DMS114 treated with DMSO at 0.1 percent for 48 hours (cell line): ENCODE results near the gene PLXDC2.

Source experiments
- DNase-seq: peaks from one replicate; lab custom pipeline; 2025; ENCODE audit not compliant: unreplicated experiment; lab: John Stamatoyannopoulos, UW

The PLXDC2 gene

DNA sequence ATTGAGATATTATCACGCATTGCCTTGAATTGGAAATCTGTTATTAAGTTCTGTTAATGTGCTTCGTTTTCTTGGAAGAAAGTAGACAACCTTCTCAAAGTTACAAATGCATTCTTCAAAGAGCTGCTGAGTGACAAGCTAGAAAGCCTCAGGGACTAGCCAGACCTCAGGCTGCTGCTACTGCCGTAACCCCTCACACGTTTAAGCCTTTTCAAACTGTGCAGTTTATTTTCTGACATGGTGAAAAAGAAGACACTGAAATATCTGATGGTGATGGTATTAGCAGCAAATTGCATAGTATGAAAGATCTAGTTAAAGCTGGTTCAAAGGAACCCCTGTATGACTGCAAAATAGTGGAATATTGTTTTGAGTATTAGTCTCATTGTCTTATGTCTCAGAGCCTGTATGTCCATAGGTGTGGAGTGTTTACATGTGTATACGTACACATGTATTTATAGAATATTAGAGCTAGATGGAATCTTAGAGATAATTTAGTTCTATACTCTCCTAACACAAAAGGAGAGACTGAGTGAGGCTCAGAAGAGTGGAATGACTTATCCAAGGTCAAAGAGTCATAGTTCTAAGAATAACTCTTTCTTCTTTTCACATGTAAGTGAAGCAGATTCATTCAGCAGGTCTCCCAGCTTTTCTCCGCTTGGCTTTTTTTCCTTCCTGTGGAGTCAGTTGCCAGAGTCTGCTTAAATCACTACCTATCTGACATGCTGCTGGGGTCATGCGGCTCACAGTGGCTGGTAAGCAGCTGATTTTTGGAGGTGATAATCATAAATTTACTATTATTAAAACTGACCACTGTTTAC is 431.9 kb downstream of the PLXDC2 start:
- DNase-seq = no peak

- no peak for DNase-seq
Observed at GRCh38 chr10:20254078-20254477, 437.8 kb downstream of the PLXDC2 start.

- no peak for DNase-seq
Observed at GRCh38 chr10:20254497-20254896, 438.3 kb downstream of the PLXDC2 start.

- no peak for DNase-seq
Observed at GRCh38 chr10:20256969-20257368, 440.7 kb downstream of the PLXDC2 start.

DNA sequence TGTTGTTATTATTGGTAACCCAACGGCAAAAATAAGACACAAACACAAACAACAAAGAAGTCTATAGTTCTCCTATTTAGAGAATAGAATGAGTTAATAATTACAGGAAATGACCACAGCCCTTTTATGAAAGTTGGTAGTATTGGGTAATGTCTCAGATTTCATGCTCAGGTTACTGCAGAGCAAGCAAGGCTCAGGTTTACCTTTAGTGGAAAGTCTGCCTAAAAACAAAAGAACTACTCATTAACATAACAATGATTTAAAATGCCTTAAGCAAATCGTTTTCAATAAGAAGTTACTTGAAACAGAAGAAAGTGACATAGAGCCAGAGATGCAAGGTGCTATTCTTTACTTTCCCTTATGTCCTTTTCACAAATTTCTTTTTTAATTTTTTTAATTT is 441.2 kb downstream of the PLXDC2 start:
- no peak for DNase-seq

DNA sequence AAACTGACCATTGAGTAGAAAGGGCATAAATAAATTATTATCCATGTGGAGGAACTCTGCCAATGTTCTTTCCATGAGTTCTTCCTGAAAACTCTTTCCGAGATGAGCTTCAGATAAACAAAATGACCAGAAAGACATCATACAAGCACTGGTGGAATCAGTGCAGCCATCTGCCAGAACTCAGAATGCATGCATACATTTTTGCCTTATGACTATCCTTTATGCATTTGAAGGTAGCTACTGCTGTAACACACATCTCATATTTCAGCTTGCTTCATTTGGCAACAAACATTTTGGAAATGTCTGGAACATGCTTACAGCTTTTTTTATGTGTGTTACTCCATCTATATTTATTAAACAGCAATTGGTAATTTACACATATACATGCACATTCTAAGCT is 448.9 kb downstream of the PLXDC2 start:
- DNase-seq = no peak

GRCh38 chr10:20267734-20268133 is 451.5 kb downstream of the PLXDC2 start:
- DNase-seq = no peak

DNA sequence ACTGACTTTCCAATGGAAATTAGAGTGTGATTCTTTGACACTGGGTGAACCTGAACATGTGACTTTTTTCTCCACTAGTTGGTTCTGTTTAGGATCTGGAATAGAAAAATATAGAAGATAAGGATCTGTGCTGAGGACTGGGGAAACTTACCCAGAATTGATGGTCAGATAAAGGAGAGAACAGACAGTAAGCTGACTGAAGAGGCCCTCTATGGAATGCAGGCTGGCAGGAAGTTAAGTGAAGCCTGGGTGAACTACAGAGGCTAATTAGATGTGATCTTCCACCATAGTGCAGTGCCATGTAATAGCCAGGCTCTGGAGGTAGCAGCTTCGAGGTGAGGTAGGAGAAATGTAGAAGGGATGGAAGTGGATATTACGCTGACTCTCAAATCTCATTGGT is 455.3 kb downstream of the PLXDC2 start:
- no peak for DNase-seq

GRCh38 chr10:20272608-20273007 is 456.4 kb downstream of the PLXDC2 start:
- no peak for DNase-seq

DNA sequence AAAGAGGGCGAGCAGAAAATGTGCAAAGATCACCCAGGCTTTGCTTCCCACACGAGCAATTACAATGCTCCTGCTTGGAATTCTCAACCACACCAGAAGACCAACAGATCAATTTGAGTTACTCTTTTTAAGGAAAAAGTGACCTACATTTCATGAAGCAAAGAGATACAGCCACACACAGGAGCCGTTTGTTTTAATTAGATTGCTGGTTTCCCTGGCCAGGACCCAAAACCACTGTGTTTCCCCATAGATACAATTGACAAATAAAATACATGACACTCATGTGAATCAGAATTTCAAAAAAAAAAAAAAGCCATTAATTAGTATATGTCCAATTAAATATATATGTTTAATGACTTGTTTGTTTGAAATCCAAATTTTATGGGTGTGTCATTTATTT is 458.3 kb downstream of the PLXDC2 start:
- DNase-seq = no peak

DNA sequence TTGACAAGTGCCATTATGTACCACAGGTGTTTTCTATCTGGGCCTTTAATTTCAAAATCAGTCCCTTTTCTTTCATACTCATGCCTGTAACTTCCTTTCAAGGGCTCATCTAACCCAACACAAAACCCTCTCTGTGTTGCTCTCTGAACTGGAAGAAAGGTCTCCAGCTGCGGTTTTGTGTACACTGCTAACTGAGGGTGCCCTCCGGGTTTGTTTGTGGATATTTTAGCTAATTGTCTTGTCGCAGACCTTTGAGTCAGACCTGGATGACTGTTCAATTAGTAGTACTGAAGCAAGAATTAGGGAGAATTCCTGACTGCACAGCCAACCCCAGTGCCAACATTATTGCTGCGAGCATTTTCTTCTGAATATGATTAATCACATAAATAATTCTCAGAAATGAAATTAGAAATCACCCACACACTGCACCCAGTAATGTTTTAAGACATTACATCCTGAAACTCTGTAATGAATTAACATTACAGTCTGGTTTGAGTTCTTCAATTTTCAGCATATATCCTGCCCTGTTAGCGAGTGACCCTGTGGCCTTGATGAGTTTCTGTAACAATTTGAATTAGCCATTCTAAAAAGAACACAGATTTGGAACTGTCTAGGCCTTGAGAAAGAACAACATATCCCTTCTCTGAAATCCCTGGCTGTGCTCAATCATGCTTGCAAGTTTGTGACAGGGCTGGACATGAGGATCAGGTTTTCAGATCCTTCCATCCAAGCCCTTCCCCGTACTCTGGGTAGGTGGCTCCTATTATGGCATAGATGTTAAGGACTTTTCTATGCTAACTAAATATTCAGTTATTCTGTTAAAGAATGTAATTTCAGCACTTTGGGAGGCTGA is 460.1 kb downstream of the PLXDC2 start:
- no peak for DNase-seq

GRCh38 chr10:20277820-20278219 is 461.6 kb downstream of the PLXDC2 start:
- no peak for DNase-seq

GRCh38 chr10:20281579-20281978 is 465.3 kb downstream of the PLXDC2 start:
- DNase-seq = no peak

DNA sequence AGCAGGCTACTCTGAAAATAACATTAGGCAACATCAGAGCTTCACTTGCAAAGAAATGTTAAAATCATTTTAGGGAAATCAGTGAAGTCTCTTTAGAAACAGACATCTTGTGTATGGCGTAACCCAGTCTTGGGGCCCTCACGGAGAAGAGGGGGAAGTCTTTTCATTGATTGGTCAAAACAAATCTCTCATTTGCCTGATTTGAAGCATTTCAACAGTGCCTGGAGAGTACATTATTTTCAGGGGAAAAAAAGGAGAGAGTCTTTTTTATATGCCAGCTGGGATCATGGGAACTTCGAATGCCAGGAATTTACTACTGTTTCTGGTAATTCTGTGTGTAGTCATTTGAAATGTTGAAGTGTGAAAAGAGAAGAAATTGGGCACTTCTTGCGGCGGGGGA is 471.4 kb downstream of the PLXDC2 start:
- no peak for DNase-seq

DNA sequence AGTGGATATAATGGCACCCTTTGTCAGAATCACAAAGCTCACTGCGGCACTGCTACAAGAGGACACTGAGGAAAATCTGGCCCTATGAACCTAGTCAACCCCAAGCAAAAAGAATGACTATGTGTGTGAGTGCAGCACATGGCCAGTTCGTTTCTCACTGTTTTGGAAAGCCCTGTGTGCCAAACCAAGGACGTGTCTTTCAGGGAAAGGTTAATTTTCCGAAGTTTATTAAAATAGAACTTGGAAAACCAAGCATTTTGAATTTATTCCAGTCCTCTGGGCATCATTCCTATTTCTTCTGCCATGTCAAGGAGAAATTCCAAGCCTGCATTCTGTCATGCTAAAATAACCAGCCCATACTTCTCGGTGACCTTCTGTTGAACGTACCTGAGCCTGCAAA is 471.8 kb downstream of the PLXDC2 start:
- no peak for DNase-seq

DNA sequence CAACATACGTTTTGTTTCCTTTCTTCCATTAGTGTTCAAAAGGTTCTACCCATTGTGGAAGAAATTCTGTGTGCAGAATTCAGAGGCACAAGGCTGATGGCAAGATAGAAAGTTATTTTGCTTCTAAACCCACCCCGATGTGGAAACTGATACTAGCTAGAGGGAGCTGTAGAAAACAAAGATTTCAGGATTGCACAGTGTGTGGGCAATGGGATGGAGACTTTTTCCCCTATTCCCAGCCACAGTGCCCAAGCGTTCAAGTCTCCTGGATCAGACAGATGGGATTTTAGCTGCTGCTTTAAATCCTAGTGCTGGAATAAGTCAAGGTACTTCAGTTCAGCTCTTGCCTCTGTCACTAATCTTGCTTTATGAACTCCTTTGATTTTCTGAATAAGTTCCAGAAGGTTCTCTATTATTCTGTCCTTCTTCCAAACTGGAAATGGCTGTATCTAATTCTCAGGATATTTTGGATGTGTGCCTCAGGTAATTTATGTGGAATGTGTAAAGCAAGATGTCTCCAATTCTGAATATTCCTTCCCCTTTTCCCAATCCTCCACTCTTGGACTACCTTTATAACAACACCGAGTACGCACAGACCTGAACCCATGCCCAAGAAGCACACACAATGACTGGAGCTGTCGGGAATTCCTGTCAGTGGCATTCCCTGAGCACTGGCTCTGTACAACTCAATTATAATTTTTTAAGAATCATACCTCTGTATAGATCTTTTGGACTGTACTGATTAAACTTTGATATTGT is 473.0 kb downstream of the PLXDC2 start:
- no peak for DNase-seq

GRCh38 chr10:20298417-20298816 is 482.2 kb downstream of the PLXDC2 start:
- DNase-seq = no peak

DNA sequence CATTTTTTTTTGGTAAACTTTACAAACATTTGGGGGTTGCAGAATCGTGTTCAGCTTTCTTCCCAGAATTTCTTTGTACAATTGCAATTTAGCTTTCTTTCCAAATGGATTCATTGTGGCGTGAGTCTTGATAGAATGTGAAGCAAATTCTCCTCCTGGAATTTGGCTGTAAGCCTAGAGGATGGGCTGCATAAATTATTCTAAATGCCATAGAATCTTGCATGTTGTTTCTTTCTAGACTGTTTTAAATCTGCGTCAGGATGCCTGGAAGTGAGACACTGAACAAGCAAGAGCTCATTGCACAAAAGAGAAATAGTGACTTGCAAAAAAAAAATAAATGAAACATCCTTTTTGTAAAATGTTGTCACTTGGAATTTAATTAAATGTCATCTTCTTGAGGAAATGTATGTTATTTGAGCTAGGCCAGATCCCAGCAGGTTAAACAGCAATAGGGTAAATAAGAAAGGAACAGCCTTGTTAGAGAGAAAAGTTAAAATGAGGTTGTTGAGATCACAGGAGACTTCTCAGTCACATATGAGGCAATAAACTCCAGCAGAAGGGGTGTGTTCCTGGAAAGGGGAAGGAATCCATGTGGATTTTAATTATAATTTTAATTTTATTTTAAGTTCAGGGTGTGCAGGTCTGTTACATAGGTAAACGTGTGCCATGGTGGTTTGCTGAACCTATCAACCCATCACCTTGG is 483.0 kb downstream of the PLXDC2 start:
- DNase-seq = no peak

DNA sequence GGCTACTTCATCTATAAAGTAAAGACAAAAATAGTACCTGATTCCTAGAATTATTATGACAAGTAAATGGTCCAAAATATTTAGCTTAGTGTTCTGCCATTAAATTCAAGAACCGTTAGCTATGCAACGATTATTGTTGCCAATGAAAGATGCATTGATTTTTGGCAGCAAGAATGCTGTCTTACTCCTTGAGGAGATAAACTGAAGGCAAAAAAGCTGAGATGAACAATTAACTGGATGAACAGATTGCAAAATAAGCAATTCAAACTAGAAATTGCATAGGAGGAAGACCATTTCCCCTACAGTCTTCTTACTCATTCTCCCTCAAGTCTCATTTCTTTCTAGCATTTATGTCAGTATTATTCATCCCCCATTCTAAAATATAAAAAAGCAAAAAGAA is 484.5 kb downstream of the PLXDC2 start:
- no peak for DNase-seq

DNA sequence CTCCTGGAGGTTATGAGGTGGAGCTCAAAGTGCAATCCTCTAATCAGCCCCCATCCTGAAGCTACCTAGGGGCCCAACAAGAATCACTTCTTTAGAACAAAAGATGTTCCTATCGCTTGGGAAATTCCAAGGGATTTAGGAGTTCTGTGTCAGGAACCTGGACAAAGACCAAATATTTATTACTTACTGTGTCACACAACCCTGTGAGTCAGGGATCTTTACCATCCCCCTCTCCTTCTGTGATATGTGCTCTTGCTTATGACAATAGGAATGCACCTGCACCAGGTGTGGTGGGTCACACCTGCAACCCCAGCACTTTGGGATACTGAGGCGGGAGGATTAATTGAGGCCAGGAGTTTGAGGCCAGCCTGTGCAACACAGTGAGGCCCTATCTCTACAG is 485.8 kb downstream of the PLXDC2 start:
- DNase-seq = no peak
